ENCODE data around the gene RNF11. TPM values are rescaled to one million over a fixed set of nuclear protein-coding genes. Genes with fewer than 3 reads are reported as not detected.

Gene RNF11
- total RNA-seq, 2 experiments from 2014 or later = 21.5 to 22.6 TPM

- Mint-ChIP-seq H3K27ac (no peak overlapping the region), H3K4me3 (no peak overlapping the region), H3K4me1 (ENCODE audit: low read depth) (peaks cover 50% of the 10 kb centered on the region), H3K36me3 (ENCODE audit: low read depth) (peaks cover 2% of the 10 kb centered on the region), H3K9me3 (no peaks in the 10 kb centered on the region), H3K27me3 (no peaks in the 10 kb centered on the region)
- intact Hi-C loops (cut with micrococcal nuclease) = no loop called here
- ChIA-PET POLR2A (interaction anchor here (1.1 to 1.5 kb wide), 2 partner anchors 9 to 24 kb away, joined by 3 to 6 read pairs; no protein-coding TSS in a partner anchor), CTCF (interaction anchor here (0.9 to 1.1 kb wide), 2 partner anchors 13 to 17 kb away, joined by 3 read pairs; no protein-coding TSS in a partner anchor)
- no peak for ATAC-seq
- TF ChIP-seq CTCF (IDR thresholded peaks at IDR 0.05) = no peak
- no peak for DNase-seq
Observed at GRCh38 chr1:51238034-51238403, 1.9 kb downstream of the RNF11 start.

GRCh38 chr1:51240084-51240483 is 4.0 kb downstream of the RNF11 start:
- ChIA-PET POLR2A (interaction anchor here (1.7 kb wide), 1 partner anchor 21 kb away, joined by 3 read pairs; no protein-coding TSS in a partner anchor), CTCF (no interaction called here)
- H3K36me3 Mint-ChIP-seq (ENCODE audit: low read depth) = peaks cover 3% of the 10 kb centered on the region
- H3K9me3 Mint-ChIP-seq = no peaks in the 10 kb centered on the region
- no peak overlapping the region for H3K4me3 Mint-ChIP-seq
- DNase-seq (no peak), ATAC-seq (no peak)
- H3K27me3 Mint-ChIP-seq = no peaks in the 10 kb centered on the region
- no peak overlapping the region for H3K27ac Mint-ChIP-seq
- intact Hi-C loops (cut with micrococcal nuclease) = loop anchor here (5.0 kb wide), 1 partner anchor 62 kb away; no protein-coding TSS in a partner anchor
- TF ChIP-seq CTCF (IDR thresholded peaks at IDR 0.05) = no peak
- peaks cover 46% of the 10 kb centered on the region for H3K4me1 Mint-ChIP-seq (ENCODE audit: low read depth)

- DNase-seq (no peak), ATAC-seq (no peak)
- POLR2A ChIA-PET = interaction anchor here (0.6 to 1.7 kb wide), 2 partner anchors 20 to 794 kb away, joined by 3 read pairs; no protein-coding TSS in a partner anchor
- H3K27ac Mint-ChIP-seq = no peak overlapping the region
- H3K4me1 Mint-ChIP-seq (ENCODE audit: low read depth) = peaks cover 42% of the 10 kb centered on the region
- TF ChIP-seq CTCF (IDR thresholded peaks at IDR 0.05) = no peak
- no peaks in the 10 kb centered on the region for H3K27me3 Mint-ChIP-seq
- no peak overlapping the region for H3K4me3 Mint-ChIP-seq
- CTCF ChIA-PET = interaction anchor here (0.9 kb wide), 1 partner anchor 26 kb away, joined by 3 read pairs; no protein-coding TSS in a partner anchor
- intact Hi-C loops (cut with micrococcal nuclease) = loop anchor here (5.0 kb wide), 1 partner anchor 61 kb away; no protein-coding TSS in a partner anchor
- H3K36me3 Mint-ChIP-seq (ENCODE audit: low read depth) = peaks cover 3% of the 10 kb centered on the region
- no peaks in the 10 kb centered on the region for H3K9me3 Mint-ChIP-seq
Observed at GRCh38 chr1:51241119-51241518, 5.0 kb downstream of the RNF11 start.

GRCh38 chr1:51242546-51242945 is 6.5 kb downstream of the RNF11 start:
- CTCF ChIA-PET = interaction anchor here (1.0 kb wide), 1 partner anchor 54 kb away, joined by 3 read pairs; no protein-coding TSS in a partner anchor
- ATAC-seq = no peak

More at GRCh38 chr1:51242546-51242945, 6.5 kb downstream of the RNF11 start:
- Mint-ChIP-seq H3K4me1 (ENCODE audit: low read depth) (peaks cover 56% of the 10 kb centered on the region), H3K36me3 (ENCODE audit: low read depth) (peaks cover 3% of the 10 kb centered on the region), H3K27me3 (no peaks in the 10 kb centered on the region), H3K27ac (no peak overlapping the region), H3K4me3 (no peak overlapping the region), H3K9me3 (no peaks in the 10 kb centered on the region)
- no peak for DNase-seq
- POLR2A ChIA-PET = no interaction called here
- no peak for TF ChIP-seq CTCF (IDR thresholded peaks at IDR 0.05)
- intact Hi-C loops (cut with micrococcal nuclease) = loop anchor here (5.0 kb wide), 1 partner anchor 60 kb away; no protein-coding TSS in a partner anchor

All from activated CD8-positive, alpha-beta T cell treated with anti-CD3 and anti-CD28 coated beads for 36 hours (primary cell).